Measurements from ENCODE around the gene PPP1R14B. TPM values are rescaled to one million over a fixed set of nuclear protein-coding genes. Genes with fewer than 3 reads are reported as not detected.

Gene PPP1R14B
- total and polyA plus RNA-seq, 2 of the 13 experiments (the other 11 are each of a cell fraction or from before 2014, with no cell fraction given) = 110 to 148 TPM

DNA sequence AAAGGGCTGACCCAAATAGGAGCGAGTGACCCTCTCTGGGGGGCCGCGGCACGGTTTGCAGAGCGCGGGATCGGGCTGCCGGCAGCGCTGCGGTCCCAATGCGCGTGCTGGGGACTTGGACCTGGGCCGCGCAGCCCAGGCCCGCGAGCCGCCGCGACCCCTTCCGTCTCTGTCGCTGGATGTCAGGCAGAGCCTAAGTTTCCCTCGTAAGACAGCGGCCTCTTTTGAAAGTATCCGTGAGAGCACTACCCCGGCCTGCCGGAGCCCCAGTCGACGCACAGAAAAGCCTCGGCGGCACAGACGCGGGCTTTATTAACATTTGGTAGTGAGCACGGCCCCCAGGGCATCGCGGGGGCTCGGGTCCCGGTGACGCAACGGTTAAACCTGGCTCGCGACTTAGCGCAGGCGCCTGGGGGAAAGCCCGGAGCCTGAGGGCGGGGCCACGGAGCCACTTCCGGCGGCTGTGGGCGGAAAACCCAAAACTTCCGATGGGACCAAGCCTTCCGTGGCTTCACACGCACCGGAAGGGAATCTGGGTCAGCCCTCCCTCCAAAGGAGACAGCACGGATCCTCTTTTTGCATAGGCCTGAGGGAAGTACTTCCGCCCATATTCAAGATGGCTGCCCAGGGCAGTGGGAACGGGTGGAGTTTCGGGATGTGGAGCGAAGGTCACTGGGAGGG lies 22.9 kb upstream of the PPP1R14B start (continued):
- TF ChIP-seq HNF4A (CRISPR knock-in tag; IDR thresholded peaks at IDR 0.05) (peak; percentile 82; the same call in 1 of the 2 replicates), ZNF841 (CRISPR knock-in tag; IDR thresholded peaks at IDR 0.05; ENCODE audit: borderline replicate concordance) (no peak), AGO1 (IDR thresholded peaks at IDR 0.05; ENCODE audit: low read depth, low read length, poor library complexity, severe bottlenecking) (peak; percentile 93), ARNT (IDR thresholded peaks at IDR 0.05) (no peak), ZNF460 (CRISPR knock-in tag; IDR thresholded peaks at IDR 0.05; ENCODE audit: borderline replicate concordance) (no peak; the same call in 1 of the 2 replicates), ZNF644 (CRISPR knock-in tag; IDR thresholded peaks at IDR 0.05; ENCODE audit: low read depth) (no peak), ZNF572 (CRISPR knock-in tag; IDR thresholded peaks at IDR 0.05) (peak; percentile 19; the same call in 1 of the 2 replicates)
- TF ChIP-seq, protein P1, sequence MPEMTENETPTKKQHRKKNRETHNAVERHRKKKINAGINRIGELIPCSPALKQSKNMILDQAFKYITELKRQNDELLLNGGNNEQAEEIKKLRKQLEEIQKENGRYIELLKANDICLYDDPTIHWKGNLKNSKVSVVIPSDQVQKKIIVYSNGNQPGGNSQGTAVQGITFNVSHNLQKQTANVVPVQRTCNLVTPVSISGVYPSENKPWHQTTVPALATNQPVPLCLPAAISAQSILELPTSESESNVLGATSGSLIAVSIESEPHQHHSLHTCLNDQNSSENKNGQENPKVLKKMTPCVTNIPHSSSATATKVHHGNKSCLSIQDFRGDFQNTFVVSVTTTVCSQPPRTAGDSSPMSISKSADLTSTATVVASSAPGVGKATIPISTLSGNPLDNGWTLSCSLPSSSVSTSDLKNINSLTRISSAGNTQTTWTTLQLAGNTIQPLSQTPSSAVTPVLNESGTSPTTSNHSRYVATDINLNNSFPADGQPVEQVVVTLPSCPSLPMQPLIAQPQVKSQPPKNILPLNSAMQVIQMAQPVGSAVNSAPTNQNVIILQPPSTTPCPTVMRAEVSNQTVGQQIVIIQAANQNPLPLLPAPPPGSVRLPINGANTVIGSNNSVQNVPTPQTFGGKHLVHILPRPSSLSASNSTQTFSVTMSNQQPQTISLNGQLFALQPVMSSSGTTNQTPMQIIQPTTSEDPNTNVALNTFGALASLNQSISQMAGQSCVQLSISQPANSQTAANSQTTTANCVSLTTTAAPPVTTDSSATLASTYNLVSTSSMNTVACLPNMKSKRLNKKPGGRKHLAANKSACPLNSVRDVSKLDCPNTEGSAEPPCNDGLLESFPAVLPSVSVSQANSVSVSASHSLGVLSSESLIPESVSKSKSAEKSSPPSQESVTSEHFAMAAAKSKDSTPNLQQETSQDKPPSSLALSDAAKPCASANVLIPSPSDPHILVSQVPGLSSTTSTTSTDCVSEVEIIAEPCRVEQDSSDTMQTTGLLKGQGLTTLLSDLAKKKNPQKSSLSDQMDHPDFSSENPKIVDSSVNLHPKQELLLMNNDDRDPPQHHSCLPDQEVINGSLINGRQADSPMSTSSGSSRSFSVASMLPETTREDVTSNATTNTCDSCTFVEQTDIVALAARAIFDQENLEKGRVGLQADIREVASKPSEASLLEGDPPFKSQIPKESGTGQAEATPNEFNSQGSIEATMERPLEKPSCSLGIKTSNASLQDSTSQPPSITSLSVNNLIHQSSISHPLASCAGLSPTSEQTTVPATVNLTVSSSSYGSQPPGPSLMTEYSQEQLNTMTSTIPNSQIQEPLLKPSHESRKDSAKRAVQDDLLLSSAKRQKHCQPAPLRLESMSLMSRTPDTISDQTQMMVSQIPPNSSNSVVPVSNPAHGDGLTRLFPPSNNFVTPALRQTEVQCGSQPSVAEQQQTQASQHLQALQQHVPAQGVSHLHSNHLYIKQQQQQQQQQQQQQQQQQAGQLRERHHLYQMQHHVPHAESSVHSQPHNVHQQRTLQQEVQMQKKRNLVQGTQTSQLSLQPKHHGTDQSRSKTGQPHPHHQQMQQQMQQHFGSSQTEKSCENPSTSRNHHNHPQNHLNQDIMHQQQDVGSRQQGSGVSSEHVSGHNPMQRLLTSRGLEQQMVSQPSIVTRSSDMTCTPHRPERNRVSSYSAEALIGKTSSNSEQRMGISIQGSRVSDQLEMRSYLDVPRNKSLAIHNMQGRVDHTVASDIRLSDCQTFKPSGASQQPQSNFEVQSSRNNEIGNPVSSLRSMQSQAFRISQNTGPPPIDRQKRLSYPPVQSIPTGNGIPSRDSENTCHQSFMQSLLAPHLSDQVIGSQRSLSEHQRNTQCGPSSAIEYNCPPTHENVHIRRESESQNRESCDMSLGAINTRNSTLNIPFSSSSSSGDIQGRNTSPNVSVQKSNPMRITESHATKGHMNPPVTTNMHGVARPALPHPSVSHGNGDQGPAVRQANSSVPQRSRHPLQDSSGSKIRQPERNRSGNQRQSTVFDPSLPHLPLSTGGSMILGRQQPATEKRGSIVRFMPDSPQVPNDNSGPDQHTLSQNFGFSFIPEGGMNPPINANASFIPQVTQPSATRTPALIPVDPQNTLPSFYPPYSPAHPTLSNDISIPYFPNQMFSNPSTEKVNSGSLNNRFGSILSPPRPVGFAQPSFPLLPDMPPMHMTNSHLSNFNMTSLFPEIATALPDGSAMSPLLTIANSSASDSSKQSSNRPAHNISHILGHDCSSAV (CRISPR knock-in tag; IDR thresholded peaks at IDR 0.05; ENCODE audit: borderline replicate concordance) = no peak
- TF ChIP-seq, protein P2, sequence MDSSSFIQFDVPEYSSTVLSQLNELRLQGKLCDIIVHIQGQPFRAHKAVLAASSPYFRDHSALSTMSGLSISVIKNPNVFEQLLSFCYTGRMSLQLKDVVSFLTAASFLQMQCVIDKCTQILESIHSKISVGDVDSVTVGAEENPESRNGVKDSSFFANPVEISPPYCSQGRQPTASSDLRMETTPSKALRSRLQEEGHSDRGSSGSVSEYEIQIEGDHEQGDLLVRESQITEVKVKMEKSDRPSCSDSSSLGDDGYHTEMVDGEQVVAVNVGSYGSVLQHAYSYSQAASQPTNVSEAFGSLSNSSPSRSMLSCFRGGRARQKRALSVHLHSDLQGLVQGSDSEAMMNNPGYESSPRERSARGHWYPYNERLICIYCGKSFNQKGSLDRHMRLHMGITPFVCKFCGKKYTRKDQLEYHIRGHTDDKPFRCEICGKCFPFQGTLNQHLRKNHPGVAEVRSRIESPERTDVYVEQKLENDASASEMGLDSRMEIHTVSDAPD (CRISPR knock-in tag; IDR thresholded peaks at IDR 0.05) = no peak; the same call in 1 of the 2 replicates
- TF ChIP-seq, protein P3, sequence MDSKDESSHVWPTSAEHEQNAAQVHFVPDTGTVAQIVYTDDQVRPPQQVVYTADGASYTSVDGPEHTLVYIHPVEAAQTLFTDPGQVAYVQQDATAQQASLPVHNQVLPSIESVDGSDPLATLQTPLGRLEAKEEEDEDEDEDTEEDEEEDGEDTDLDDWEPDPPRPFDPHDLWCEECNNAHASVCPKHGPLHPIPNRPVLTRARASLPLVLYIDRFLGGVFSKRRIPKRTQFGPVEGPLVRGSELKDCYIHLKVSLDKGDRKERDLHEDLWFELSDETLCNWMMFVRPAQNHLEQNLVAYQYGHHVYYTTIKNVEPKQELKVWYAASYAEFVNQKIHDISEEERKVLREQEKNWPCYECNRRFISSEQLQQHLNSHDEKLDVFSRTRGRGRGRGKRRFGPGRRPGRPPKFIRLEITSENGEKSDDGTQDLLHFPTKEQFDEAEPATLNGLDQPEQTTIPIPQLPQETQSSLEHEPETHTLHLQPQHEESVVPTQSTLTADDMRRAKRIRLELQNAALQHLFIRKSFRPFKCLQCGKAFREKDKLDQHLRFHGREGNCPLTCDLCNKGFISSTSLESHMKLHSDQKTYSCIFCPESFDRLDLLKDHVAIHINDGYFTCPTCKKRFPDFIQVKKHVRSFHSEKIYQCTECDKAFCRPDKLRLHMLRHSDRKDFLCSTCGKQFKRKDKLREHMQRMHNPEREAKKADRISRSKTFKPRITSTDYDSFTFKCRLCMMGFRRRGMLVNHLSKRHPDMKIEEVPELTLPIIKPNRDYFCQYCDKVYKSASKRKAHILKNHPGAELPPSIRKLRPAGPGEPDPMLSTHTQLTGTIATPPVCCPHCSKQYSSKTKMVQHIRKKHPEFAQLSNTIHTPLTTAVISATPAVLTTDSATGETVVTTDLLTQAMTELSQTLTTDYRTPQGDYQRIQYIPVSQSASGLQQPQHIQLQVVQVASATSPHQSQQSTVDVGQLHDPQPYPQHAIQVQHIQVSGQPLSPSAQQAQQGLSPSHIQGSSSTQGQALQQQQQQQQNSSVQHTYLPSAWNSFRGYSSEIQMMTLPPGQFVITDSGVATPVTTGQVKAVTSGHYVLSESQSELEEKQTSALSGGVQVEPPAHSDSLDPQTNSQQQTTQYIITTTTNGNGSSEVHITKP (CRISPR knock-in tag; IDR thresholded peaks at IDR 0.05; ENCODE audit: low read depth) = 0 out of 2 replicates have a peak, but pooled peaks have one; percentile 46
- TF ChIP-seq, protein P4, sequence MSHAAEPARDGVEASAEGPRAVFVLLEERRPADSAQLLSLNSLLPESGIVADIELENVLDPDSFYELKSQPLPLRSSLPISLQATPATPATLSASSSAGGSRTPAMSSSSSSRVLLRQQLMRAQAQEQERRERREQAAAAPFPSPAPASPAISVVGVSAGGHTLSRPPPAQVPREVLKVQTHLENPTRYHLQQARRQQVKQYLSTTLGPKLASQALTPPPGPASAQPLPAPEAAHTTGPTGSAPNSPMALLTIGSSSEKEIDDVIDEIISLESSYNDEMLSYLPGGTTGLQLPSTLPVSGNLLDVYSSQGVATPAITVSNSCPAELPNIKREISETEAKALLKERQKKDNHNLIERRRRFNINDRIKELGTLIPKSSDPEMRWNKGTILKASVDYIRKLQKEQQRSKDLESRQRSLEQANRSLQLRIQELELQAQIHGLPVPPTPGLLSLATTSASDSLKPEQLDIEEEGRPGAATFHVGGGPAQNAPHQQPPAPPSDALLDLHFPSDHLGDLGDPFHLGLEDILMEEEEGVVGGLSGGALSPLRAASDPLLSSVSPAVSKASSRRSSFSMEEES (CRISPR knock-in tag; IDR thresholded peaks at IDR 0.05) = peak; percentile 30; the same call in 1 of the 2 replicates
- TF ChIP-seq, protein P5, sequence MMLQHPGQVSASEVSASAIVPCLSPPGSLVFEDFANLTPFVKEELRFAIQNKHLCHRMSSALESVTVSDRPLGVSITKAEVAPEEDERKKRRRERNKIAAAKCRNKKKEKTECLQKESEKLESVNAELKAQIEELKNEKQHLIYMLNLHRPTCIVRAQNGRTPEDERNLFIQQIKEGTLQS (CRISPR knock-in tag; IDR thresholded peaks at IDR 0.05) = peak; percentile 59; the same call in 1 of the 2 replicates

Measured in HepG2 (cell line).